ENCODE measurements around the gene BTNL8. TPM values are rescaled to one million over a fixed set of nuclear protein-coding genes. Genes with fewer than 3 reads are reported as not detected.

The BTNL8 gene
- total RNA-seq, 4 donors from 2014 or later: 2.9 TPM; not detected in 3

DNA sequence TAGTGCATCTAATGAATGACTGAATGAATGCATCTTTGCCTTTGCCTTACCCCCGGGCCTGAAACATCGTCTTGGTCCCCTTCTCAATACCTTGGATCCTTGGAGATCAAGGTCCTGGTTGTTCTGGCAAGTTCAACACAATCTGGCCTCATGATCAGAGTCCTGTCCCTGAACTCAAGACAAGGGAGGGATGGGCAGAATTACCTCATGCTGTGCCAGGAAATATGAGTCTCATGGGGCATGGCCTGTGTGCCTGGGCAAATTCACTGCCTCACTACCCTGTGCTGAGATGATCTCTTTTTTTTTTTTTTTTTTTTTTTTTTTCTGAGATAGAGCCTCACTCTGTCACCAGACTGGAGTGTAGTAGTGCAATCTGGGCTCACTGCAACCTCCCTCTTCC, 89.1 kb downstream of the BTNL8 start:
- Histone ChIP-seq H3K36me3 (no peaks in the 10 kb centered on the region), H3K4me1 (no peaks in the 10 kb centered on the region), H3K9me3 (no peaks in the 10 kb centered on the region), H3K27ac (no peak overlapping the region), H3K27me3 (no peaks in the 10 kb centered on the region), H3K4me3 (no peak overlapping the region)
- no peak for DNase-seq
- no peak for TF ChIP-seq POLR2A (IDR thresholded peaks at IDR 0.05)
- TF ChIP-seq, protein P1, sequence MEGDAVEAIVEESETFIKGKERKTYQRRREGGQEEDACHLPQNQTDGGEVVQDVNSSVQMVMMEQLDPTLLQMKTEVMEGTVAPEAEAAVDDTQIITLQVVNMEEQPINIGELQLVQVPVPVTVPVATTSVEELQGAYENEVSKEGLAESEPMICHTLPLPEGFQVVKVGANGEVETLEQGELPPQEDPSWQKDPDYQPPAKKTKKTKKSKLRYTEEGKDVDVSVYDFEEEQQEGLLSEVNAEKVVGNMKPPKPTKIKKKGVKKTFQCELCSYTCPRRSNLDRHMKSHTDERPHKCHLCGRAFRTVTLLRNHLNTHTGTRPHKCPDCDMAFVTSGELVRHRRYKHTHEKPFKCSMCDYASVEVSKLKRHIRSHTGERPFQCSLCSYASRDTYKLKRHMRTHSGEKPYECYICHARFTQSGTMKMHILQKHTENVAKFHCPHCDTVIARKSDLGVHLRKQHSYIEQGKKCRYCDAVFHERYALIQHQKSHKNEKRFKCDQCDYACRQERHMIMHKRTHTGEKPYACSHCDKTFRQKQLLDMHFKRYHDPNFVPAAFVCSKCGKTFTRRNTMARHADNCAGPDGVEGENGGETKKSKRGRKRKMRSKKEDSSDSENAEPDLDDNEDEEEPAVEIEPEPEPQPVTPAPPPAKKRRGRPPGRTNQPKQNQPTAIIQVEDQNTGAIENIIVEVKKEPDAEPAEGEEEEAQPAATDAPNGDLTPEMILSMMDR (IDR thresholded peaks at IDR 0.05): no peak
- intact Hi-C loops (cut with DNase I; ENCODE audit: low total_unique reads): no loop called here

DNA sequence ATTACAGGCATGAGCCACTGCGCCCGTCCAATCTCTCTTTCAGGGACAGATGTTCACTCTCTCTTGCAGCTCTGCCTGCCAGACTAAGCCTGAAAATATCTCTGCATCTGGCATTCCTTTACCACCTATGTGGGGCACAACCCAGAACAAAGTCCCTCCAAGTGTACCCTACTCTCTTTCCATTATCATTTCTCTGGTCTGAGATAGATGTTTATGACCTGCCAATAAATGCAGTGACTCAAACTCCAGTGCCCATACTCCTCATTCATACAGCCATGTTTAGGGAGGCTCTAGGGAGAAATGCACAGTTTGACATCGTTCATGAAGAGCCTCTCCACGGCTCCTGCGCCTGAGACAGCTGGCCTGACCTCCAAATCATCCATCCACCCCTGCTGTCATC, 89.6 kb downstream of the BTNL8 start, which contains the start of gene BTNL3:
Gene BTNL3, plus strand, starts transcription at position 255 of the 400 bp plus-strand sequence. CDS start 183 bp downstream, outside the sequence.
- TF ChIP-seq POLR2A (IDR thresholded peaks at IDR 0.05): no peak
- TF ChIP-seq, protein P1 (IDR thresholded peaks at IDR 0.05): no peak
- Histone ChIP-seq H3K36me3 (no peaks in the 10 kb centered on the region), H3K4me1 (no peaks in the 10 kb centered on the region), H3K27ac (no peak within 1 kb of the TSS), H3K9me3 (no peaks in the 10 kb centered on the region), H3K27me3 (no peaks in the 10 kb centered on the region), H3K4me3 (no peak within 1 kb of the TSS)
- intact Hi-C loops (cut with DNase I; ENCODE audit: low total_unique reads): no loop called here
- DNase-seq: no peak

DNA sequence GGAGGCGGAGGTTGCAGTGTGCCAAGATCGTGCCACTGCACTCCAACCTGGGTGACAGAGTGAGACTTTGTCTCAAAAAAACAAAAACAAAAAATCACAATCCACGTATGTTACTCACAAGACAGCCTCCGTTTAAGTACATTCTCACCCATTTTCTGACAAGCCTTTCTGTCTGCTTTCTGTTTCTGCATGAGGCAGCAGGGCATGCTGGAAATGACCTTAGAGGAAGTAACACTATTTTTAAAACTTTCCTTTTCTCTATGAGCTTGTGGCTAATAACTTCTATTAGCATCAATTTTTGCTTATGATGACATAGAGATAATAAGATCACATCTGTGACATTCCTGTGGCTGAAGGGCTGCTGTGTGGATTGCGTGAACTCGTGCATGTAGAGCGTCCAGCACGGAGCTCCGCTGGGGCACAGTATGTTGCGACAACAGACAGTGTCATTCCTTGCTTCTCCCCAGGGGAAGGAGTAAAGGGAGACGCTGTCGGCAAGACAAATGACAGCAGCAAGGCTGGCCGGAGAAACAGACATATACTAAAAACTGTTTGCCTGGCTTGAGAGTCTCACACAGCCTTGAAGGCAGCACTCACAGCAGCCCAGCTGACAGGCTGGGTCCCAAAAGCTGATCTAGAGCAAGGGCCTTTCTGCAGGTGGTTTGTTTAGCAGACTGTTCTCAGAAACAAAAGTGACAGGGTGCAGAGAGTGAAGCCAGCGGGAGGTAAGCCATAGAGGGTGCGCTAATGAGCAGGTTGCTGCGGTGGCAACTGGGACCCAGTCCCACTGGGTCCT, 91.3 kb downstream of the BTNL8 start:
- intact Hi-C loops (cut with DNase I; ENCODE audit: low total_unique reads): no loop called here
- H3K4me3 ChIP-seq: no peak overlapping the region
- no peaks in the 10 kb centered on the region for H3K27me3 ChIP-seq
- no peaks in the 10 kb centered on the region for H3K4me1 ChIP-seq
- TF ChIP-seq, protein P1 (IDR thresholded peaks at IDR 0.05): no peak
- no peak for TF ChIP-seq POLR2A (IDR thresholded peaks at IDR 0.05)
- no peaks in the 10 kb centered on the region for H3K9me3 ChIP-seq
- no peak for DNase-seq
- no peaks in the 10 kb centered on the region for H3K36me3 ChIP-seq
- no peak overlapping the region for H3K27ac ChIP-seq

DNA sequence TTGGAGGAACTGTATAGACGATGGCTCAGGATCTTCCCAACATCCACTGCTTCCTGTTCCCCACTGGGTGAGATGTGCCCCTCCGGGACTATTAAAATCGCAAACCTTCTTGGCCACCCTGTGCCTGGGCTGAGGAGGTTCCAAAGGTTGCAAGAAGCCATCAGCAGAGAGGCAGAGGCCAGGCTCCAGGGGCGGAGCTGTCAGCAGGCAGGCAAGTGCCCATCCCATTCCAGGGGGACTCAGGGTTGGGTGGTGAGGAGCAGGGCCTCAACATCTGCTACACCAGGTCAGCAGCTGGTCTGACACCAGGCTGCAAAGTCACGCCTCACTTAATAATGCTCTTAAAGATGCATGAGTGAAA, 91.9 kb downstream of the BTNL8 start:
- Histone ChIP-seq H3K27me3 (no peaks in the 10 kb centered on the region), H3K4me3 (no peak overlapping the region), H3K36me3 (no peaks in the 10 kb centered on the region), H3K9me3 (no peaks in the 10 kb centered on the region), H3K4me1 (no peaks in the 10 kb centered on the region), H3K27ac (no peak overlapping the region)
- DNase-seq: no peak
- intact Hi-C loops (cut with DNase I; ENCODE audit: low total_unique reads): no loop called here
- TF ChIP-seq, protein P1 (IDR thresholded peaks at IDR 0.05): no peak
- TF ChIP-seq POLR2A (IDR thresholded peaks at IDR 0.05): no peak

Small RNA genes lying within 50 kb of the gene (small RNA-seq; reads per million reads assigned to genes)
- not detected for gene RF00019
- gene RPS29P12: not detected

Other genes starting within 250 kb of the BTNL8 start
- 10 to 100 TPM; 22.5 to 35.5 (median 25.1) TPM for gene FLT4, start 249.6 kb upstream of the BTNL8 start, total RNA-seq
- not detected for gene OR2Y1, start 159.1 kb upstream of the BTNL8 start, total RNA-seq
- 100 to 1,000 TPM in 2 of 4 donors, 10 to 100 TPM in 2; 67.6 to 136 (median 99.5) TPM for gene MGAT1, start 96.4 kb upstream of the BTNL8 start, total RNA-seq
- 10 to 100 TPM in 3 of 4 donors, 1 to 10 TPM in 1; 8.5 to 43.6 (median 34.6) TPM for gene ZFP62, start 37.9 kb upstream of the BTNL8 start, total RNA-seq
- not detected for gene BTNL3, start 89.7 kb downstream of the BTNL8 start, total RNA-seq
- 10 to 100 TPM in 3 of 4 donors, 1 to 10 TPM in 1; 9.0 to 36.9 (median 18.9) TPM for gene BTNL9, start 141.1 kb downstream of the BTNL8 start, total RNA-seq
- not detected for gene OR2V1, start 232.0 kb downstream of the BTNL8 start, total RNA-seq
- gene OR2V2, start 248.4 kb downstream of the BTNL8 start, total RNA-seq: not detected